Embryonic facial prominence (tissue), 1 donor: ENCODE results near the gene BCAN.
A peak's percentile ranks its signal among the peaks of the same experiment; 100 is the strongest.

Source experiments
- DNase-seq: peaks from one replicate; pipeline ENCODE4 v3.0.0-alpha.2; 2016; ENCODE audit errors: extremely low spot score

Gene BCAN

GRCh38 chr1:156698995-156699394, 57.1 kb downstream of the BCAN start:
- DNase-seq = no peak

- DNase-seq = no peak
These were observed 59.0 kb downstream of the BCAN start for GRCh38 chr1:156700736-156701531.

GRCh38 chr1:156703336-156703735, 61.4 kb downstream of the BCAN start:
- no peak for DNase-seq

GRCh38 chr1:156703741-156704140, 61.8 kb downstream of the BCAN start:
- DNase-seq = no peak

GRCh38 chr1:156704166-156704711, 62.3 kb downstream of the BCAN start:
- no peak for DNase-seq

GRCh38 chr1:156704930-156705320, 63.0 kb downstream of the BCAN start:
- no peak for DNase-seq

GRCh38 chr1:156705321-156705917, 63.5 kb downstream of the BCAN start, which contains the start of gene CRABP2:
TSS of gene CRABP2 (minus strand) at chr1:156705583. CDS start at chr1:156705446, 137 bp downstream.
- DNase-seq = no peak

GRCh38 chr1:156705918-156706656, 64.2 kb downstream of the BCAN start:
- DNase-seq = peak; percentile 81

- DNase-seq = no peak
These were observed 64.9 kb downstream of the BCAN start for GRCh38 chr1:156706657-156707416.

GRCh38 chr1:156707417-156708217, 65.7 kb downstream of the BCAN start:
- DNase-seq = no peak

GRCh38 chr1:156708218-156708661, 66.3 kb downstream of the BCAN start:
- DNase-seq = no peak

GRCh38 chr1:156709031-156709430, 67.1 kb downstream of the BCAN start:
- DNase-seq = no peak
